HepG2 (cell line): Measurements from ENCODE around the gene CLBA1. TPM values are rescaled to one million over a fixed set of nuclear protein-coding genes. Genes with fewer than 3 reads are reported as not detected.

Experiments
- AKAP8 ChIP-seq: sonication (generic); formaldehyde crosslinking; IDR thresholded peaks from 2 replicates; pipeline ENCODE4 v1.5.1; 2020; ENCODE audit warnings: mild to moderate bottlenecking, missing genetic modification reagents
- ATF7-NPFF ChIP-seq: sonication (generic); formaldehyde crosslinking; IDR thresholded peaks from 2 replicates; pipeline ENCODE4 v1.8.1; 2023; ENCODE audit warnings: mild to moderate bottlenecking, low read depth, missing genetic modification reagents, moderate library complexity
- ERF ChIP-seq: IDR thresholded peaks from 2 replicates; pipeline ENCODE4 v1.6.1; 2018; ENCODE audit warnings: missing biosample characterization, missing genetic modification reagents
- GATA4 ChIP-seq: sonication (generic); IDR thresholded peaks from 2 replicates; pipeline ENCODE4 v1.6.1; 2016; ENCODE audit warnings: antibody characterized with exemption, low read depth, borderline replicate concordance
- HMG20A ChIP-seq: IDR thresholded peaks from 2 replicates; pipeline ENCODE4 v1.6.1; 2016; ENCODE audit warnings: borderline replicate concordance
- MAZ ChIP-seq, 2 experiments: sonication (generic) in 1 of 2; formaldehyde crosslinking in 1 of 2; IDR thresholded peaks; 2 replicates each; pipeline versions ENCODE4 v1.5.0 to v1.6.1; 2012 to 2020; ENCODE audit warnings: low read depth in 2 of 2, mild to moderate bottlenecking in 2 of 2, borderline replicate concordance in 1 of 2, improper control_type of control experiment in 1 of 2, low read length in 1 of 2, missing genetic modification reagents in 1 of 2, moderate library complexity in 1 of 2
- PAXIP1 ChIP-seq: sonication (generic); formaldehyde crosslinking; conservative IDR thresholded peaks from 2 replicates; pipeline ENCODE4 v1.4.0; 2020; ENCODE audit warnings: mild to moderate bottlenecking, missing genetic modification reagents, moderate library complexity
- RBFOX2 ChIP-seq: fragments of 200-400 bp; formaldehyde crosslinking; IDR thresholded peaks from 2 replicates; pipeline ENCODE4 v1.6.1; 2017; ENCODE audit warnings: low read depth, mild to moderate bottlenecking, low read length
- REL ChIP-seq: sonication (generic); formaldehyde crosslinking; conservative IDR thresholded peaks from 2 replicates; pipeline ENCODE4 v1.8.0; 2022; ENCODE audit warnings: mild to moderate bottlenecking, missing genetic modification reagents, moderate library complexity
- SOX13 ChIP-seq, 3 experiments: fragments of 450-650 bp in 1 of 3; sonication (generic) in 1 of 3; formaldehyde crosslinking in 1 of 3; IDR thresholded peaks in 2 of 3; conservative IDR thresholded peaks in 1 of 3; 2 replicates each; pipeline versions ENCODE4 v1.5.0 to v1.6.1; 2016 to 2020; ENCODE audit warnings: antibody characterized with exemption in 1 of 3, mild to moderate bottlenecking in 1 of 3, missing compliant biosample characterization in 1 of 3, missing genetic modification reagents in 1 of 3, moderate library complexity in 1 of 3
- TBL1XR1 ChIP-seq: fragments of 150-350 bp; IDR thresholded peaks from 2 replicates; pipeline ENCODE4 v1.6.1; 2014; ENCODE audit warnings: borderline replicate concordance, low read length; ENCODE audit not compliant: partially characterized antibody
- XRCC5 ChIP-seq: fragments of 200-400 bp; formaldehyde crosslinking; optimal IDR thresholded peaks from 2 replicates; pipeline ENCODE3; 2017; ENCODE audit warnings: mild to moderate bottlenecking, low read length
- YEATS4 ChIP-seq: sonication (generic); formaldehyde crosslinking; IDR thresholded peaks from 2 replicates; pipeline ENCODE4 v1.4.0; 2020; ENCODE audit warnings: missing genetic modification reagents, borderline replicate concordance
- ZBTB7A ChIP-seq: sonication (generic); formaldehyde crosslinking; IDR thresholded peaks from 2 replicates; pipeline ENCODE4 v1.8.0; 2022; ENCODE audit warnings: mild to moderate bottlenecking, missing genetic modification reagents
- ZKSCAN8 ChIP-seq: IDR thresholded peaks from 2 replicates; pipeline ENCODE4 v1.6.1; 2016; ENCODE audit warnings: borderline replicate concordance, missing genetic modification reagents, missing compliant biosample characterization
- ZNF136 ChIP-seq: sonication (generic); formaldehyde crosslinking; IDR thresholded peaks from 2 replicates; pipeline ENCODE4 v1.8.1; 2022; ENCODE audit warnings: low read depth, mild to moderate bottlenecking, moderate library complexity, missing genetic modification reagents
- ZNF839 ChIP-seq: sonication (generic); formaldehyde crosslinking; IDR thresholded peaks from 2 replicates; pipeline ENCODE4 v1.4.0; 2020; ENCODE audit warnings: missing genetic modification reagents, mild to moderate bottlenecking, borderline replicate concordance
- ZSCAN5A ChIP-seq: sonication (generic); formaldehyde crosslinking; IDR thresholded peaks from 2 replicates; pipeline ENCODE4 v1.8.0; 2022; ENCODE audit warnings: mild to moderate bottlenecking, missing genetic modification reagents, borderline replicate concordance
- polyA plus RNA-seq, 8 experiments: library from polyadenylated mRNA; depleted of rRNA in 3 of 8; stranded (reverse) in 7 of 8; unstranded in 1 of 8; fragments of >200 nt; fragmentation: Illumina TruSeq in 4 of 8; extraction: Trizol in 4 of 8; gene quantifications; 2 replicates each; pipeline versions ENCODE4 v1.2.1 to v1.2.3, GENCODE V29; 2011 to 2016; ENCODE audit warnings: low read depth in 4 of 8, missing spikeins in 1 of 8, mixed read lengths in 1 of 8; ENCODE audit not compliant: insufficient read depth in 1 of 8
- total RNA-seq, 5 experiments: library from RNA; depleted of rRNA; stranded (reverse); fragments of >200 nt; fragmentation: Illumina TruSeq; extraction: Trizol; gene quantifications; 2 replicates each; pipeline ENCODE4 v1.2.3, GENCODE V29; 2016; ENCODE audit warnings: low read depth in 1 of 5
- TF ChIP-seq, protein P1 (sequence below): sonication (generic); formaldehyde crosslinking; IDR thresholded peaks from 2 replicates; pipeline ENCODE4 v1.4.0; 2020; ENCODE audit warnings: mild to moderate bottlenecking, missing genetic modification reagents, borderline replicate concordance
- TF ChIP-seq, protein P2 (sequence below): sonication (generic); formaldehyde crosslinking; IDR thresholded peaks from 2 replicates; pipeline ENCODE4 v1.5.0; 2020; ENCODE audit warnings: missing genetic modification reagents

CLBA1 gene
- total and polyA plus RNA-seq, 2 of the 13 experiments (the other 11 are each of a cell fraction or from before 2014, with no cell fraction given), result 1.2 to 1.4 TPM

DNA sequence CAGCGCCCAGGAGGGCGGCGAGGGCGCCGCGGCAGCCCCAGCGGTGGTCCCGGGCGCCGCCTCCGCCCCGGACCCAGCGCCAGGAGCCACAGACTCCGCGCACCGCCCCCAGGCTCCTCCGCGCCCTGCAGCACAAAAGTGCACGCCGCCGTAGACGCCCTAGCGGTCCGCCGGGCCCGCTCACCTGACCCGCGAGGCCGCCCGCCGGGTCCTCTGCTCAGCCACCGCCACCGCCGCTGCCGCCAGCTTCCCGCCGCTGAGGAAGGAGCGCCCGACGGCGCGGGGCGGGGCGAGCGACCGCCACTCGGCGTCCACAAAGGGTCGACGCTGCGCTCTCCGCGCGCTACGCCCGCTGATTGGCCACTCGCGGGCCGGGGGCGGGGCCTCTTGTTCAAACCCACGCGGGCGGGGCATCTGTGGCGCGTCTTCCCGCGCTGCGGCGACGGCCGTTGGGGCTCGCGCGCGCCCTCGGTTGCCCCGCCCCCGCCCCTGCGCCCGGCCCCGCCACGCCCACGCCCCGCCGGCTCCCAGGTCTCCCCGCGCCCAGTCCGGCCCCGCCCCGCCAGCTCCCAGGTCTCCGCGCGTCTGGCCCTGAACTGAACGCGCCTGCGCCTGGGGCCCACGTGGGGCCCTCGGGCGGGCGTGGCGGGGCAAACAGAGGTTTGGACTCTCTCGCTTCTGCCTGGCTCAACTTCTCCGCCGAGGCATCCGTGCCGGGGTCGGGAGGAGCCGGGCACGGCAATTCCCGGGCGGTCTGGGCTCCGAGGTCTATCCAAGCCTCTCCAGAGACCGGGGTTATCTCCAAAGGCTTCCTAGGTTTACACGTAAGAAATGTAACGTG lies 35.4 kb downstream of the CLBA1 start, which contains the start of gene CDCA4 (continued):
- TF ChIP-seq, protein P1, sequence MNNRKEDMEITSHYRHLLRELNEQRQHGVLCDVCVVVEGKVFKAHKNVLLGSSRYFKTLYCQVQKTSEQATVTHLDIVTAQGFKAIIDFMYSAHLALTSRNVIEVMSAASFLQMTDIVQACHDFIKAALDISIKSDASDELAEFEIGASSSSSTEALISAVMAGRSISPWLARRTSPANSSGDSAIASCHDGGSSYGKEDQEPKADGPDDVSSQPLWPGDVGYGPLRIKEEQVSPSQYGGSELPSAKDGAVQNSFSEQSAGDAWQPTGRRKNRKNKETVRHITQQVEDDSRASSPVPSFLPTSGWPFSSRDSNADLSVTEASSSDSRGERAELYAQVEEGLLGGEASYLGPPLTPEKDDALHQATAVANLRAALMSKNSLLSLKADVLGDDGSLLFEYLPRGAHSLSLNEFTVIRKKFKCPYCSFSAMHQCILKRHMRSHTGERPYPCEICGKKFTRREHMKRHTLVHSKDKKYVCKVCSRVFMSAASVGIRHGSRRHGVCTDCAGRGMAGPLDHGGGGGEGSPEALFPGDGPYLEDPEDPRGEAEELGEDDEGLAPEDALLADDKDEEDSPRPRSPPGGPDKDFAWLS (CRISPR knock-in tag), result no peak
- TF ChIP-seq SOX13 (IDR thresholded peaks at IDR 0.05), result no peak
- TF ChIP-seq SOX13 (CRISPR knock-in tag; conservative IDR thresholded peaks at IDR 0.05 in 1 of 2, IDR thresholded peaks at IDR 0.05 in 1 of 2), result no peak
- TF ChIP-seq ZSCAN5A (CRISPR knock-in tag), result no peak; the same call in 1 of the 2 replicates
- TF ChIP-seq RBFOX2, result peak; percentile 84
- TF ChIP-seq ERF, result no peak
- no peak for TF ChIP-seq TBL1XR1
- no peak for TF ChIP-seq REL (CRISPR knock-in tag)
- no peak for TF ChIP-seq ZBTB7A (CRISPR knock-in tag)
- no peak for TF ChIP-seq AKAP8 (CRISPR knock-in tag)
- TF ChIP-seq ZNF839 (CRISPR knock-in tag), result no peak
- peak; percentile 85; the same call in 1 of the 2 replicates for TF ChIP-seq ATF7-NPFF (CRISPR knock-in tag)
- no peak for TF ChIP-seq GATA4
- TF ChIP-seq XRCC5, result no peak
- TF ChIP-seq YEATS4 (CRISPR knock-in tag), result peak; percentile 63
- peak; percentile 64 for TF ChIP-seq PAXIP1 (CRISPR knock-in tag)
- TF ChIP-seq, protein P2, sequence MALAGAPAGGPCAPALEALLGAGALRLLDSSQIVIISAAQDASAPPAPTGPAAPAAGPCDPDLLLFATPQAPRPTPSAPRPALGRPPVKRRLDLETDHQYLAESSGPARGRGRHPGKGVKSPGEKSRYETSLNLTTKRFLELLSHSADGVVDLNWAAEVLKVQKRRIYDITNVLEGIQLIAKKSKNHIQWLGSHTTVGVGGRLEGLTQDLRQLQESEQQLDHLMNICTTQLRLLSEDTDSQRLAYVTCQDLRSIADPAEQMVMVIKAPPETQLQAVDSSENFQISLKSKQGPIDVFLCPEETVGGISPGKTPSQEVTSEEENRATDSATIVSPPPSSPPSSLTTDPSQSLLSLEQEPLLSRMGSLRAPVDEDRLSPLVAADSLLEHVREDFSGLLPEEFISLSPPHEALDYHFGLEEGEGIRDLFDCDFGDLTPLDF (CRISPR knock-in tag), result peak; percentile 97
- TF ChIP-seq ZNF136 (CRISPR knock-in tag), result no peak
- no peak for TF ChIP-seq ZKSCAN8
- TF ChIP-seq HMG20A, result no peak
- TF ChIP-seq MAZ (IDR thresholded peaks at IDR 0.05; ENCODE audit: borderline replicate concordance, low read depth, low read length), result no peak; the same call in 1 of the 2 replicates
- TF ChIP-seq MAZ (CRISPR knock-in tag; IDR thresholded peaks at IDR 0.05; ENCODE audit: low read depth), result peak; percentile 71
